GM12892 (cell line): ENCODE results near the gene CD200R1.
"Not testable (repeated sequence)": the region's sequence is repeated elsewhere in the genome, so short reads cannot be mapped to it uniquely, and the experiment has no call there.

Source experiments
- DNase-seq: peaks from one replicate; pipeline ENCODE4 v3.0.0; 2011; ENCODE audit not compliant: insufficient read length
- FAIRE-seq: peaks from 2 replicates; lab custom pipeline; 2011; peaks lifted over from hg19 to GRCh38; lab: Jason Lieb, UNC
- POLR2A ChIP-seq: IDR thresholded peaks from 2 replicates; pipeline ENCODE4 v1.6.1; 2011; ENCODE audit warnings: low read depth, low read length, control low read depth
- POLR2AphosphoS5 ChIP-seq: IDR thresholded peaks from 2 replicates; pipeline ENCODE4 v1.6.1; 2011; ENCODE audit warnings: low read depth, low read length, control low read depth
- TAF1 ChIP-seq: IDR thresholded peaks from 2 replicates; pipeline ENCODE4 v1.6.1; 2011; ENCODE audit warnings: low read depth, mild to moderate bottlenecking, control low read depth, low read length, borderline replicate concordance

CD200R1 gene

GRCh38 chr3:112931736-112932521 lies 43.0 kb downstream of the CD200R1 start:
- DNase-seq: no peak
- TF ChIP-seq POLR2AphosphoS5 (no peak), POLR2A (no peak), TAF1 (no peak)
- no peak for FAIRE-seq

GRCh38 chr3:112930771-112931170 lies 44.1 kb downstream of the CD200R1 start:
- DNase-seq (no peak), FAIRE-seq (no peak)
- TF ChIP-seq POLR2A (no peak), POLR2AphosphoS5 (no peak), TAF1 (no peak)

GRCh38 chr3:112925969-112926368 lies 48.9 kb downstream of the CD200R1 start:
- DNase-seq: no peak
- no peak for TF ChIP-seq POLR2AphosphoS5
- no peak for TF ChIP-seq POLR2A
- TF ChIP-seq TAF1: no peak
- FAIRE-seq: peak; percentile 36

- TF ChIP-seq TAF1 (no peak), POLR2A (no peak), POLR2AphosphoS5 (no peak)
- DNase-seq (no peak), FAIRE-seq (peak; percentile 90)
Observed at GRCh38 chr3:112925560-112925959, 49.3 kb downstream of the CD200R1 start.

- not testable (repeated sequence) for DNase-seq, FAIRE-seq
Observed at GRCh38 chr3:112919541-112919940, 55.4 kb downstream of the CD200R1 start.

- peak; percentile 64 for FAIRE-seq
- no peak for TF ChIP-seq POLR2AphosphoS5
- TF ChIP-seq TAF1: no peak
- TF ChIP-seq POLR2A: no peak
- no peak for DNase-seq
Observed at GRCh38 chr3:112908252-112908651, 66.7 kb downstream of the CD200R1 start.

GRCh38 chr3:112904786-112905185 lies 70.1 kb downstream of the CD200R1 start:
- FAIRE-seq (no peak), DNase-seq (no peak)
- TF ChIP-seq POLR2AphosphoS5: no peak
- no peak for TF ChIP-seq POLR2A
- no peak for TF ChIP-seq TAF1

GRCh38 chr3:112900113-112900512 lies 74.8 kb downstream of the CD200R1 start:
- no peak for TF ChIP-seq TAF1
- no peak for TF ChIP-seq POLR2A
- TF ChIP-seq POLR2AphosphoS5: no peak
- no peak for FAIRE-seq
- no peak for DNase-seq

GRCh38 chr3:112897791-112898190 lies 77.1 kb downstream of the CD200R1 start:
- DNase-seq (no peak), FAIRE-seq (no peak)
- TF ChIP-seq POLR2A (no peak), POLR2AphosphoS5 (no peak), TAF1 (no peak)

GRCh38 chr3:112894258-112894657 lies 80.6 kb downstream of the CD200R1 start:
- FAIRE-seq (no peak), DNase-seq (no peak)
- TF ChIP-seq TAF1 (no peak), POLR2A (no peak), POLR2AphosphoS5 (no peak)

GRCh38 chr3:112889357-112889756 lies 85.5 kb downstream of the CD200R1 start:
- DNase-seq (no peak), FAIRE-seq (no peak)
- no peak for TF ChIP-seq POLR2AphosphoS5
- no peak for TF ChIP-seq POLR2A
- TF ChIP-seq TAF1: no peak

- FAIRE-seq (no peak), DNase-seq (no peak)
- no peak for TF ChIP-seq POLR2A
- no peak for TF ChIP-seq POLR2AphosphoS5
- TF ChIP-seq TAF1: no peak
Observed at GRCh38 chr3:112888381-112889085, 86.4 kb downstream of the CD200R1 start.
